HG03196 (cell line): Measurements from ENCODE around the gene PSMD8.
"Not testable (repeated sequence)": the region's sequence is repeated elsewhere in the genome, so short reads cannot be mapped to it uniquely, and the experiment has no call there.

ENCODE experiments used
- ATAC-seq: cut with Tn5 transposase; IDR thresholded peaks from one replicate; pipeline ENCODE4 v1.9.1; 2021; ENCODE audit not compliant: unreplicated experiment

Gene PSMD8

DNA sequence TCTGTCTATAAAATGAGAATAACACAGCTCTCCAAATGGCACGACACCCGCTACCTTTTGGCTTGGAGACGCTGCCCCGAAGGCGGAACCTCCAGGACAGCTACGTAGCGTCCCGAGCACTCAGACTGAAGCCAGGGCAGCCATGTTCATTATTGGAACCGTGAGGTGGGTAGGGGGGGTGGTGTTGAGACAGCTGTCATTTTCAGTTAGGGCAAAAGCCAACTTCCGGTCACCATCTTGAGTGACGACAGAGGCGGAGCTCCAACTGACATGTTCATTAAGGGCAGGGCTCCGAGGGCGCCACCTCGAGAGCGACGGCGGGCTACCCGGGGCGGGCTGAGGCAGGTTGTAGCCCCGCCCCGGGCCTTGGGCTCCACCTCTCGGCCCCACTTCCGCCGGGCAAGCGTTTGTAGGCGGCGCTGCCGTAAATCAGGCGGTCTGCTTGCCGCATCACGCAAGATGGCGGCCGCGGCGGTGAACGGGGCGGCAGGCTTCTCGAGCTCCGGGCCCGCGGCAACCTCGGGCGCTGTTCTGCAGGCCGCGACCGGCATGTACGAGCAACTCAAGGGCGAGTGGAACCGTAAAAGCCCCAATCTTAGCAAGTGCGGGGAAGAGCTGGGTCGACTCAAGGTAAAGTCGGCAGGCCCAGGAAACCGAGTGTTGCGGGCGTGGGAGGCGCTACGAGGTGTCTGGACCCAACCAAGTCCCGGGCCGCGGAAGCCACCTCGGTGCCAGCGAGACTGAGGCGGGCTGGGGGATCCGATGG is at the start of gene PSMD8:
PSMD8 (plus strand) TSS at position 240 of the 766 bp plus-strand sequence; CDS start at position 271, 31 bp downstream.
- ATAC-seq: peak; percentile 93

DNA sequence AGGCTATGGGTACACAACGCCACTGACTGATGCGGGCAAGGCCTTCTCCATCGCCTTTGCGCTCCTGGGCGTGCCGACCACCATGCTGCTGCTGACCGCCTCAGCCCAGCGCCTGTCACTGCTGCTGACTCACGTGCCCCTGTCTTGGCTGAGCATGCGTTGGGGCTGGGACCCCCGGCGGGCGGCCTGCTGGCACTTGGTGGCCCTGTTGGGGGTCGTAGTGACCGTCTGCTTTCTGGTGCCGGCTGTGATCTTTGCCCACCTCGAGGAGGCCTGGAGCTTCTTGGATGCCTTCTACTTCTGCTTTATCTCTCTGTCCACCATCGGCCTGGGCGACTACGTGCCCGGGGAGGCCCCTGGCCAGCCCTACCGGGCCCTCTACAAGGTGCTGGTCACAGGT is 47.8 kb upstream of the PSMD8 start:
- no peak for ATAC-seq

DNA sequence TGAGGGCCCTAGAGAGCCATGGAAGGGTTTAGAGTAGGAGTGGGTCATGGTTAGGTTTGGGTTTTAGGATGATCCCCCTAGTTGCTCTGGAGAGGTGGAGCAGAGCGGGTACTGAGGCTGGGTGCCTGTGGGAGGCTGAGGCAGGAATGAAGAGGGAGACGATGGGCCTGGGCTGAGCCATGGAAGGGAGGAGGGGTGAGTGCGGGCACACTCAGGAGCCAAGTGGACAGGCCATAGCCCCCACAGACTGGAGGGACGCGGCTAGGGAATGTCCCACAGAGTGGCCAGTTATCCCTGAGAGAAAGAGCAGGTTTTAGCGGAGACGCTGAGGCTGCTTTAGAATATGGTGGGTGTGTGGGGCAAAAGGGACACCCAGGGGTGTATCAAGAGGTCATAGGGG is 44.7 kb upstream of the PSMD8 start:
- ATAC-seq: no peak

DNA sequence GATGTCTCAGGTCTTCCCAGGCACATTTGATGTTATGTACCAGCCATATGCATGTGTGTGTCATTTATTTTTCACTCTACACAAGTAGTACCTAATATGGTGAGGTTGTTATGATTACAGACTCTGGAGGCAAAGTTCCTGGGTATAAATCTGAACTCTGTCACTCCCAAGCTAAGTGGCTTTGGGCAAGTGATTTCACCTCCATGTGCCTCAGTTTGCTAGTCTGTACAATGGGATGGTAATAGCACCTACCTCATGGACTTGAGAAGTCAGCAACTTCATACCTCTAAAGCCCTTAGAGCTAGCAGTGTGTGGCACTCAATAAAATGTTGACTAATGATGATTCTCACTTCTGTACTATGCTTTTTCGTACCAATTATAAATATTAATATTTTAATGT is 42.6 kb upstream of the PSMD8 start:
- no peak for ATAC-seq

DNA sequence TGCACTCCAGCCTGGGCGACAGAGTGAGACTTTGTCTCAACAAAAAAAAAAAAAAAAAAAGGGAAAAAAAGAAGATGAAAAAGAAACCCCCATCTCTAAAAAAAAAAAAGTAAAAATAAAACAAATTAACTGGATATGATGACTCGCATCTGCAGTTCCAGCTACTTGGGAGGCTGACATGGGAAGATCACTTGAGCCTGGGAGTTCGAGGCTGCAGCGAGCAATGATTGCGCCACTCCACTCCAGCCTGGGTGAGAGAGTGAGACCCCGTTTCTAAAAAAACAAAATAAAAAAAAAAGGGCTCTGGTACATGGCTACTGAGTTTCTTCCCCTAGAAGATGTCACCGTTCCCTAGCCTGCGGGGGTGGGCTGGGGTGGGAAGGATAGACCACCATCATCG is 41.1 kb upstream of the PSMD8 start:
- ATAC-seq: no peak

DNA sequence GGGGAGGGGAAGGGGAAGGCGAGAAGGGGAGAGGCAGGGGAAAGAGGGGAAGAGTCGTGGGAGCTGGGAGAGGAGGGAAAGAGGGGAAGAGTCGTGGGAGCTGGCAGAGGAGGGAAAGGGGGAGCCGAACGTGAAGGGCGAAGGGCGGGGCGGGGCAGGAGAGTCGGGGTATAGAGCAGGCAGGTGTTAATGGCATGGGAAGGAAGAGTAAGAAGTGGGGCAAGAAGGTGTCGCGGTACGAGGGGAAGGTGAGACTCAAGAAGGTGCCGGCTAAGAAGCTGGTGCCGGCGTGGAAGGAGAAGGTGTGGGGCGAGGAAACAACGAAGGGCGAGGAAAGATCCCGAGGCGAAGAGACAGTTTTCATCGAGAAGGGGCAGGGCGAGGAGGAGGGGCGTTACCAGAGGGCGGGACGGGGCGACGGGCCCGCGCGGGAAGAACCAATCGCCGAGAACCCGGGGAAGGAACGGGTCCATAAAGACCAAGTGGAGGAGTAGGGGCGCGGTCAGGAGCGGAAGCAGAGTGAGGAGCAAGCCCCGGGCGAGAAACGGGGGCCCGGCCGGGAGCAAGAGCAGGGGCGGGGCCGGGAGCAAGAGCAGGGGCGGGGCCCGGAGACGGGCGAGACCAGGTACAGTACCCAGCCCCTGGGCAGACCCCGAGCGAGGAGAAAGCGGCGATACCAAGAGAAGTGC is 38.3 kb upstream of the PSMD8 start:
- ATAC-seq: peak; percentile 59

DNA sequence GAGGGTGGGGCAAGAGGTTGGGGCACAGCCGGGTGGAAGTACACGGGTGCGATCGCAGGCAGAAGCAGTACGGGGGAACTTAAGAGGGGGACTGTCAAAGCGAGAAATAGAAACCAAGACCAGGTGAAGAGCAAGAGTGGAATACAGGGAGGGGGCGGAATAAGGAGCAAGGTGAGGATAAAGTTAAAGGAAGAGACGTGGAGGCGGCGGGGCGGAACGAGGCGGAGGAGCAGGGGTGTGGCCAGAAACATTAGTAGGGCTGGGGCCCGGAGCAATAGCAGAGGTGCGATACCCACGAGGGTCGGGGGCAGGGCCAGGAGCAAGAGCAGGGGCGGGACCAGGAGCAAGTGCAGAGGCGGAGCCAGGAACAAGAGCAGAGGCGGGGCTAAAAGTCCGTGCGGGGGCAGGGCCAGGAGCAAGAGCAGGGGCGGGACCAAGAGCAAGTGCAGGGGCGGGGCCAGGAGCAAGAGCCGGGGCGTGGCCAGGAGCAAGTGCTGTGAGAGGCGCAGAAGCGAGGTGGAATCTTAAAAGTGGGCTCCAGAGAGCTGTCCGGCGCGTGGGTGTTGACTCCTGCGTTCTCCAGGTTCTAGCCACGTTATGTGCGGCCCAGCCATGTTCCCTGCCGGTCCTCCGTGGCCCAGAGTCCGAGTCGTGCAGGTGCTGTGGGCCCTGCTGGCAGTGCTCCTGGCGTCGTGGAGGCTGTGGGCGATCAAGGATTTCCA is 37.6 kb upstream of the PSMD8 start:
- peak; percentile 56 for ATAC-seq

DNA sequence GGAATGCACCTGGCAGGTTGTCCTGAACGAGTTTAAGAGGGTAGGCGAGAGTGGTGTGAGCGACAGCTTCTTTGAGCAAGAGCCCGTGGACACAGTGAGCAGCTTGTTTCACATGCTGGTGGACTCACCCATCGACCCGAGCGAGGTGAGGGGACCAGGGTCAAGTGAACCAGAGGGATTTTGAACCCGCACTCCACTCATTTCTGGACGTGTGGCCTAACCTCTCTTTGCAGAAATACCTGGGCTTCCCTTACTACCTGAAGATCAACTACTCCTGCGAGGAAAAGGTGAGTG is 37.1 kb upstream of the PSMD8 start:
- ATAC-seq: no peak

DNA sequence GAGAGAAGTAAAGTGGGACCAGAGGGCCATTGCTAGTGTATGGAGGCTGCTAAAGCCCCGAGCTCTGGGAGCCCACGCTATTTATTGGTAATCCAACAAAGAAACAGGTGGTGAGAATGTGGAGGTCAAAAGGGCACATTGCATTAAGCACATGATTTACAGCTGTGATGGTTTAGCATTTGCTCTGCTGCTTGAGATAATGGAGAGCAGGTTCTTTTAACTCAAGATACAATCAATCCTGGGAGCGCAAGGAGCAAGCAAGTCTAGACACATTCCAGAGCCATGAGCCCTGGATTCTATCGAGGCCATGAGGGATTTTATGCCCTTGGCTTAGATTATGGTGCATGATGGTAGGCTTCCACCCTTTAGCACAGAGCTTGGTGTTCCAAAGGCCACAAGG is 35.4 kb upstream of the PSMD8 start:
- ATAC-seq: not testable (repeated sequence)

DNA sequence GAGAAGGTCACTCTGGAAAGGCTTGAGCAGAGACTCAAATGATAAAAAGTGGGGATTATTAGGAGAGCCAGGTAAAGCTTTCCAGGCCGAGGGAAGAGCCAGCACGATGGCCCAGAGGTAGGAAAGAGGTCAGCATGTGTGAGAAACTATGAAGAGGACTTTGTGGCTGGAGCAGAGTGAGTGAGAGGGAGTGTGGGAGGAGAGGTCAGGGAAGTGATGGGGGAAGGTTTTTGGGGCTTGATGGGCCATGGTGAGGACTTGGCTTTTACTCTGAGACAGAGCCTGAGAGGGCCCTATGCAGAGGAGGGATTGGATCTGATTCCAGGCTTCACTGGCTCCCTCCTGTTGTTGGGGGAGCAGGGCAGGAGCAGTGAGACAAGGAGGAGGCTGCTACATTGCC is 33.4 kb upstream of the PSMD8 start:
- no peak for ATAC-seq

DNA sequence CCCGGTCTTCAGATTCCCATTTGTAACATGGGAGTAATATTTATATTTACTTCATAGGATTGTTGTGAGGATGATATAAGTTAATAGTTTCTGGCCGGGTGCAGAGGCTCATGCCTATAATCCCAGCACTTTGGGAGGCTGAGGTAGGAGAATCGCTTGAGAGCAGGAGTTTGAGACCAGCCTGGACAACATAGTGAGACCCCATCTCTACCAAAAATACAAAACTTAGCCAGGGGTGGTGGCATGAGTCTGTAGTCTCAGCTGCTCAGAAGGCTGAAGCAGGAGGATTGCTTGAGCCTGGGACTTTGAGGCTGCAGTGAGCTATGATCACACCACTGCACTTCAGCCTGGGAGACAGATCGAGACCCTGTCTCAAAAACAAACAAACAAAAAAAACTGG is 27.5 kb upstream of the PSMD8 start:
- ATAC-seq: no peak

DNA sequence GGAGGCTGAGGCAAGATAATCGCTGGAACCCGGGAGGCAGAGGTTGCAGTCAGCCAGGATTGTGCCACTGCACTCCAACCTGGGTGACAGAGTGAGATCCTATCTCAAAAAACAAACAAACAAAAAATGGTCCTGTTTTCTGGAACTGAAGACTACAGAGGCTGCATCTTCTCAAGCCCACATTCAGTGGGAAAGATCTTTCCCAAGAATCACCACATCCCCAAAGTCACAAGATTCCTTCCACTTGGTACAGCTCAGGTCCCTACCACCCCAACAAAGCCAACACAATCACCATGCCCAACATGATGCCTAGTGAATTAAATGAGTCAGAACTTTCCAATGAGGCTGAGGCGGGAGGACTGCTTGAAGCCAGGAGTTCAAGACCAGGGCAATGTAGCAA is 23.5 kb upstream of the PSMD8 start:
- ATAC-seq: no peak

DNA sequence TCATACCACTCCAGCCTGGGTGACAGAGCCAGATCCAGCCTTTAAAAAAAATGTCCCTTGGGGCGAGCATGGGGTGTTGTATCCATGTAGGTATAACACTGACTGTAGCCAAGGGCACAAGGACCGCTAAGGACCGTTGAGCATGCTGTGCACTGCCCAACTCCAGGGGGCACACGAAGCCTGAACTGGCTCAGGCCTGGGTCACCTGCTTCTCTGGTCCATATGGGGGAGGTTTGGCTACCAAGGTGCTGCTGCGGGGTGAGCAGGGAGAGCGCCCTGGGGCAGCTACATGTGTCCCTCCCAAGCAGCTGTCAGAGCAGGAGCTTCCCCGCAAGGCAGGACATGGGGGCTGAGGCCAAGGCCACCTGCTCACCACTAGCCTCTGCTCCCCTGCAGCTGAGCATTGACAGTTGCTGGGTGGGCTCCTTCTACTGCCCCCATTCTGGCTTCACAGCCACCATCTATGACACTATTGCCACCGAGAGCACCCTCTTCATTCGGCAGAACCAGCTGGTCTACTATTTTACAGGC is 22.4 kb upstream of the PSMD8 start:
- ATAC-seq: no peak

DNA sequence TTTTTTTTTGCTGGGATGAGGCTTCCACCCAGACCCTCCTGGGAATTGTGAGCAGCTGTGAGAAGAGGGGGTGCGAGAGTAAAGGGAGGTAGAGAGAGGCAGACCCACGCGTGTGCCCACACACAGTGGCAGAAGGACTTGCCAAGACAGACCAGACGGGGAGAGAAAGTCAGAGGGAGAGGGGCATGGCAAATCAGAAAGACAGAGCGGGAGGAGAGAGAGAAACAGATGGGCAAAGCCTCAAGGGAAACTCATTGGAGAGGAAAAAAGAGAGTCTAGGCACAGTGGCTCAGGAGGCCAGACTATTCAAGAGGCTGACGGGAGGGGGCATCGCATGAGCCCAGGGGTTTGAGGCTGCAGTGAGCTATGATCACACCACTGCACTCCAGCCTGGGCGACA is 21.8 kb upstream of the PSMD8 start:
- no peak for ATAC-seq

DNA sequence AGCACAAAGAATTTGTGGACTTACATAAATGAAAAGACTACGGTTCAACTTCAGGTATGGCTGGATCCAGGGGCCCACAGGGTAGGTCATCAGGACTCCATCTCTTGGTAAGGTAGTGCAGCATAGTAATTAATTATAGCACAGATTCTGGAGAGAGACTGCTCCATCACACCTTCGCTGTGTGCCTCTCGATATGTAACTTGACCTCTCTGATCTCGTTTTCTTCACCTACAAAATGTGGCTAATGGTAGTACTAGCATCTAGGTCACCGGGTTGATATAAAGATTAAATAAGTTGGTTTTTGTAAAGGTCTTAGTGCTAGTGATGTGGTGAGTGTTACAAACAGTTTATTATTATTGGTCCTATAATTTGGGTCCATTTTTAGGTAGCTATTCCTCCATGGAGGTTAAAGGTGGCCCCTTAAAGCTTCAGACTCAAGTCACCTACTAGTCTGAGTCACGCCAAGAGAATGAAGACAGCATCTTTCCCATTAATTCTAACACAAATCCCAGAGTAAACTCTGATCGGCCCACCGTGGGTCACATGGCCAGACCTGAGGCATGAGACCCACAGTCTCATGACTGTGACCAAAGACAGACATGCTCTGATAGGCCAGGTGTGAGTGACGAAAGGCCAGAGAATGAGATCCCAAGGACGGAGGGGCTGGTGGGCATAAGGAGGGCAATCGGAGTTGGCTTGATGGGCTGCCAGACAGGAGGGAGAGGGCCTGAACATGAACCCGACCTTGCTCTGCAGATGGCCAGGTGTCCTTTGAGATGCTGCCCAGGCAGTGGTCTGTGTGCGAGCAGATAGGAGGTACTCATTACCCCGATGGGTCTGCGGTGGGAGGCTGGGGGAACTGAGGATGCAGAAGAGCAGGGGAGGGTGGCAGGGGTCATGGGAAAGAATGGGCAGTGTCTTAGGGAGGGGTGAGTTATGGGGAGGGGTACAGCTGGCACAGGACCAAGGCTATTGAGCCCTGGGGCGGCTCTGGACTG is 18.3 kb upstream of the PSMD8 start:
- no peak for ATAC-seq

DNA sequence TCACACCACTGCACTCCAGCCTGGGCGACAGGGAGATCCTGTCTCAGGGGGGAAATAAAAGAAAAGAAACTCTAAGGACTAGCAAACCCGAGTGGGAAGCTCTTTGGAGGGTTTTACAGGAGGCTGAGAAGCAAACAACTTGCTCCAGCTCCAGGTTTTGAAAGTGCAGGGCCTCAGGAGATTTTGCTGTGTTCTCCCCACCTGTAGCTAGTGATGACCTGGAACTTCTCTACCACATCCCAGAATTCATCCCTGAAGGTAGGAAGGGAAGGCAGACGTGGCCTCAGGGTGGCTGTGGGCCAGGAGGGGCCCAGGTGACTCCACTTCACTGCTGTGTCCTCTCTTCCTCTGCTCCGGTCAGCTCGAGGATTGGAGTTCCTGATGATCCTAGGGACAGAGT is 16.3 kb upstream of the PSMD8 start:
- ATAC-seq: no peak

DNA sequence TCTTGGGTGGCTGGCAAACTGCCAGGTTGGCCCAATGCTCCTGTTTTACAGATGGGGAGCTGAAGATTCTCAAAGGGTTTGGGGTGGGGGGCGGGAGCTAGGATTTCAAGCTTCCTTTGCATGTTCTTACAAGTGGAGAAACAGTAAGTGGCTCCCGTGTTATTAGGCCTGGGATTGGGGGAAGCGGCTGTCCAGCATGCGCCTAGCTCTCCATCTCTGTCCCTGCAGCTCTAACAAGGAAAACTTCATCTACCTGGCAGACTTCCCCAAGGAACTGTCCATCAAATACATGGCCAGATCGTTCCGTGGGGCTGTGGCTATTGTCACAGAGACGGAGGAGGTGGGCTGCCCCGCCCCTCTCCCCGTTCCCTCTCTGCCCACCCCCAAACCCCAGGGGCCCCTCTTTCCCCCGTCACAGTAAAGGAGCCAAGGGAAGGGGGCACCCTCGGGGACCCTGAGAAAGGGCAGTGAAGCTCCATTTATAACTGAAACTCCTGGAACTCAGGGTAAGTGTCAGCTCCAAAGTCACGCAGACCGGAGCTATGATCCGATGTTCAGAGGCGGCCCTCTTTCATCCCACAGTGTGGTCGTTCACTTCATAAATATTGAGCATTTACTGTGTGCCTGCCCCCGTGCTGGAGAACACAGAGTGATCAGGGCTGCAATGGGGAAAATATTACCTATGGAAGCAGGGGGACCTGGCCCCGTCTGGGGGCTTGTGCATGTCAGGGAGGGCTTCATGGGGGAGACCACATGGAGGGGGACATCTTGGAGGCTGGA is 14.9 kb upstream of the PSMD8 start:
- no peak for ATAC-seq

DNA sequence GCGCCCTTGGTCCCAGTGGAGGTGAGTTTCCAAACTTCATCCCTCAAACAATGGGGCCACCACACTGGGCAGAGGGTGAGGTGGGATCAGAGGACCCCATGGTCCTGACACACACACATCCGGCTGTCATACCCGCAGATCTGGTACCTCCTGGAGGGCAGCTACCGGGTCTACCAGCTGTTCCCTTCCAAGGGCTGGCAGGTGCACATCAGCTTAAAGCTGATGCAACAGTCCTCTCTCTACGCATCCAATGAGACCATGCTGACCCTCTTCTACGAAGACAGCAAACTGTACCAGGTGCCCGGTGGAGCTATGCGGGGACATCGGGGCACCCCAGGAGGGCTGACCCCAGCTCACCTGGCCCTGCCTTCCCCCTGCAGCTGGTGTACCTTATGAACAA is 14.0 kb upstream of the PSMD8 start:
- ATAC-seq: no peak

DNA sequence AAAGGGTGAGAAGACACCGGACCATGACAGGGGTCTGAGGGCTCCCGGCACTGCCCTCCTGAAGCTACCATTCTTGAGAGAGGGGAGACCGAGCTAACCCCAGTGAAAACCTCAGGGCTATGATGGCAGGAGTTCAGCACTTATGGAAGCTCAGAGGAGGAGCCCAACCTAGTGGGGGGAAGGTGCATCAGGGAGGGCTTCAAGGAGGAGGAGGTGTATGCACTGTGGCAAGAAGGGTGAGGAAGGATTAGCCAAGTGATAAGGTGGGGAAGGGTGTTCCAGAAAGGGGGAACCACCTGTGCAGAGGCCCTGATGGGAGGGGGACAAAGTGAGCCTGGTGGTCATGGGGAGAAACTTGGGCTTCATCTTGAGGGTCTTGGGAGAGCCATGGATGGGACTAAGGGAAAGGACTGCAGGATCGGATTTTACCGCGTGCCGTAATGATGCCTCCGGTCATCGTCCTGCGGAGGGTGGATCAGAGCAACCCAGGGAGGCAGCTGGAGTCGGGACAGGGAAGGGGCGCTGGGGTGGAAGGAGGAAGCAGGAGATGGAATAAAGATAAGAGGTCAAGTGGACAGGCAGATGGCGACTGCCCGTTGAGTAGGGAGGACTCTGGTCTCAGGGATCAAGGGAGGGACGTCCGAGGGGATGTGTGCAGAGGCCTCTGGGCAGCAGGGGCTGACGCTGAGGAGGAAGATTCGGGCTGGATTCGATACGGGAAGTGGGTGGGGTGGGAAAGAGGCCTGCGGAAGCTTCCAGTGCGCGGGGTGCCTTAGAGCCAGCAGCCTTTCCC is 13.3 kb upstream of the PSMD8 start:
- no peak for ATAC-seq
